SJSA1 (cell line): Measurements from ENCODE around the gene HAO1. TPM values are rescaled to one million over a fixed set of nuclear protein-coding genes. Genes with fewer than 3 reads are reported as not detected.
"Not testable (repeated sequence)": the region's sequence is repeated elsewhere in the genome, so short reads cannot be mapped to it uniquely, and the experiment has no call there.

Source experiments
- DNase-seq, 2 experiments: peaks; one replicate each; pipeline ENCODE4 v3.0.0-alpha.2; 2015 to 2020; ENCODE audit warnings: low spot score in 2 of 2, low read depth in 1 of 2
- H3K27ac ChIP-seq: fragments of 250-450 bp; sonication (Bioruptor Pico); 2 replicates; pipeline ENCODE4 v1.5.1; 2020; ENCODE audit warnings: mild to moderate bottlenecking, moderate library complexity
- H3K27me3 ChIP-seq: fragments of 250-450 bp; sonication (Bioruptor Pico); replicated peaks from 2 replicates; pipeline ENCODE4 v1.5.1; 2020; ENCODE audit warnings: mild to moderate bottlenecking, moderate library complexity
- H3K36me3 ChIP-seq: fragments of 250-450 bp; sonication (Bioruptor Pico); 2 replicates; pipeline ENCODE4 v1.5.1; 2020; ENCODE audit warnings: mild to moderate bottlenecking
- H3K4me1 ChIP-seq: fragments of 250-450 bp; sonication (Bioruptor Pico); replicated peaks from 2 replicates; pipeline ENCODE4 v1.6.1; 2021; ENCODE audit warnings: mild to moderate bottlenecking
- H3K4me3 ChIP-seq: fragments of 250-450 bp; sonication (Bioruptor Pico); 2 replicates; pipeline ENCODE4 v1.5.1; 2020; ENCODE audit warnings: mild to moderate bottlenecking
- H3K9me3 ChIP-seq: fragments of 250-450 bp; sonication (Bioruptor Pico); replicated peaks from 2 replicates; pipeline ENCODE4 v1.5.1; 2020; ENCODE audit warnings: mild to moderate bottlenecking
- total RNA-seq: library from RNA; depleted of rRNA; stranded (reverse); fragments of >200 nt; shearing (Covaris generic); gene quantifications from 2 replicates; pipeline ENCODE4 v1.2.3, GENCODE V29; 2014

The HAO1 gene
- total RNA-seq, 1 experiment from 2014 or later: not detected

DNA sequence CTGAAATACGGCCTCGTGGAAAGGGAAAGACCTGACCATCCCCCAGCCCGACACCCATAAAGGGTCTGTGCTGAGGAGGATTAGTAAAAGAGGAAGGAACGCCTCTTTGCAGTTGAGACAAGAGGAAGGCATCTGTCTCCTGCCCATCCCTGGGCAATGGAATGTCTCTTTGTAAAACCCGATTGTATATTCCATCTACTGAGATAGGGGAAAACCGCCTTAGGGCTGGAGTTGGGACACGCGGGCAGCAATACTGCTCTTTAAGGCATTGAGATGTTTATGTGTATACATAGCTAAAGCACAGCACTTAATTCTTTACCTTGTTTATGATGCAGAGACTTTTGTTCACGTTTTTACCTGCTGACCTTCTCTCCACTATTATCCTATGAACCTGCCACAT is 16.3 kb upstream of the HAO1 start:
- not testable (repeated sequence) for H3K9me3 ChIP-seq

DNA sequence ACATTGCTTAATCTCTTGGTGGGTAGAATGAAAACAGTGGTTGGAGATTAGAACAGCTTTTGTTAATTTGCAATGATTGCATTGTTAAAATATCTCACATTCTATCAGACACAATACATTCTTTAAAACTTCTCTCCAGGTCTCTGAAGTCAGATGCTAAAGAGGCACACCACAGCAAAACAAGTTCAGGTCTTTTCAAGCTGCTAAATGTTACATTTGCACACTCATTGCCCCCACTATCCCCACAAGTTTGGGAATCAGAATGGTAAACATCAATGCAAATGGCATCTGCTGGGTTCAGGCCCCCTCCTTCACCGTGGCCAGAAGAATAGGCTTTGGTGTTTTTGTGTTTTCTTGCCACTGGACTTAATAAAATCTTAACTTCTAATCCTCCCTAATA is 10.1 kb upstream of the HAO1 start:
- H3K9me3 ChIP-seq: no peaks in the 10 kb centered on the region; the same call in 1 of the 2 replicates
- DNase-seq: no peak

More for the DNA sequence above, 16.3 kb upstream of the HAO1 start:
- H3K27ac ChIP-seq, H3K36me3 ChIP-seq, H3K27me3 ChIP-seq, DNase-seq, H3K4me1 ChIP-seq, H3K4me3 ChIP-seq: not testable (repeated sequence)

DNA sequence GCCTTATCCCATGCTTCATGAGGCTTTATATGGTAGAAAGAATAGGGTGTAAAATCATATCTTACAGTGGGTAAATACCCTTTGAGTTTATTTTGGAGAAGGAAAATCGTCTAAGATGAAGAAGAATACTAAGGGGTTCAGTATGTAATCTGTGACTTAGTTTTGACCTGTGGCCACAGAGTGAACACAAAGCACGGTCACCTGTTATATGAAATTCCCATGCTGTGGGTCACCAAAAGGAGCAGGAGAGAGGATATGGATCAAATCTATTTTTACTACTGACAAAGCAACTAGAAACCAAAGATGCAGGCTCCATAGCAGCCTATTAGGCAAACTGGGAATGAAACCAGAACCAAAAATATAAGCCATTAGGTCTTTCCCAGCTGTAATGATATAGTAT is 3.6 kb upstream of the HAO1 start:
- no peaks in the 10 kb centered on the region; the same call in 1 of the 2 replicates for H3K9me3 ChIP-seq
- no peaks in the 10 kb centered on the region for H3K36me3 ChIP-seq
- no peak for DNase-seq
- no peak overlapping the region for H3K4me3 ChIP-seq
- no peaks in the 10 kb centered on the region for H3K4me1 ChIP-seq
- H3K27me3 ChIP-seq: no peaks in the 10 kb centered on the region
- no peak overlapping the region for H3K27ac ChIP-seq

More for the DNA sequence above, 10.1 kb upstream of the HAO1 start:
- H3K4me3 ChIP-seq: no peak overlapping the region
- H3K36me3 ChIP-seq: no peaks in the 10 kb centered on the region
- H3K27me3 ChIP-seq: no peaks in the 10 kb centered on the region
- H3K4me1 ChIP-seq: no peaks in the 10 kb centered on the region
- no peak overlapping the region for H3K27ac ChIP-seq

DNA sequence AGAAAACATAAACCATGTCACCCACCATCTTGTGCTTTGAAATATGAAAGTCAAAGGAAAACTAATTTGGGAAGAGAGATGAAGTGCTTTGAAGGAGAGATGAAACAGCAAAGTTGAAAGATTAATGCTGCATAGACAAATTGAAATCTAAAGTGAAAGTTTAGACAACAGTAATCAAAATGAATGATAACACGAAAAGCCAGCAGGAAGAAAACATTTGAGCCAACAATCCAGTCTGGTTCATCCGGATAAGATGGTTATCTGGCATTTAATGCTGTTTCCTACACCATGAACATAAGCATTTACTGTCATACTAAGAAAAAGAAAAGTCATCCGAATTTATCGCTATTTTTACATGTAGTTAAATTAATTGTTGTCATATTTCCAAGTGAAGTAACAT is 595 bp downstream of the HAO1 start:
- no peak for DNase-seq
- Histone ChIP-seq H3K36me3 (no peaks in the 10 kb centered on the region), H3K27ac (no peak overlapping the region), H3K9me3 (no peaks in the 10 kb centered on the region), H3K27me3 (no peaks in the 10 kb centered on the region), H3K4me3 (no peak overlapping the region), H3K4me1 (no peaks in the 10 kb centered on the region)

DNA sequence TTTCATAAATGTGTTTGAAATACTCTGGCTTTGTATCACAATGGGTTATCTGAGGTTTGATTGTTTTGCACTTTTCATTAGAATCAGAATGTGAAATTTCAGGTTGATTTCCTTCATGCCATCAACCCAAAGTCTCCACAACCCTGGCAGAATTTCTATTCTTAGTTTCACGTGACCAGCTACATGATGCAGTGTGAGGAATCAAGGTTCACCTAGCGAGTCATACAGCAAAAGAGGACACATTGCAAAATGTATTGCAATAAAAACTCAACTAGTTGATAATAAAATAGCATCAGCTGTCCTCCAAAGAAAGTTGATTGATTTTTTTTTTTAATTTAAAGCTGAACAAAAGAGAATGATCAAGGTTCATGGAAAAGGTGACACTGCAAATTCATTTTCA is 2.2 kb downstream of the HAO1 start:
- H3K36me3 ChIP-seq: no peaks in the 10 kb centered on the region
- H3K4me1 ChIP-seq: no peaks in the 10 kb centered on the region
- no peaks in the 10 kb centered on the region for H3K9me3 ChIP-seq
- no peaks in the 10 kb centered on the region for H3K27me3 ChIP-seq
- H3K27ac ChIP-seq: no peak overlapping the region
- DNase-seq: no peak
- no peak overlapping the region for H3K4me3 ChIP-seq

DNA sequence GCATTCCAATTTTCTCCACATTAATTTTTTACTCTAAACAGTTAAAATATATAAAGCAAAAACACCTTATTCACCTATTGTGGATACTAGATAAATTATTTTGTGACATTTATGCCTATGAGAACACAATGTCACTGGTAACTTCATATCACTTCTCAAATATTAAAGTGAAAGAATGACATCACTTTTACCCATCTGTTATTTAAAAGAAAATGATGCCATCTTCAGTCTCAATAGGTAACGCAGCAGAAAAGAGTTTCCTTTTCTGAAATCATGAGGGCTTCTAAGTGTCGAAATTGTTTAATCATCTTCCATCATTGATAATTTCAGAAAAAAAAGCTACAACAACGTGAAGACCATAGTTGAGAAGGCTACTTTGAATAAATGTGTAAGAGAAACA is 2.9 kb downstream of the HAO1 start:
- Histone ChIP-seq H3K4me3 (no peak overlapping the region), H3K9me3 (no peaks in the 10 kb centered on the region), H3K4me1 (no peaks in the 10 kb centered on the region), H3K36me3 (no peaks in the 10 kb centered on the region), H3K27me3 (no peaks in the 10 kb centered on the region), H3K27ac (no peak overlapping the region)
- DNase-seq: no peak

DNA sequence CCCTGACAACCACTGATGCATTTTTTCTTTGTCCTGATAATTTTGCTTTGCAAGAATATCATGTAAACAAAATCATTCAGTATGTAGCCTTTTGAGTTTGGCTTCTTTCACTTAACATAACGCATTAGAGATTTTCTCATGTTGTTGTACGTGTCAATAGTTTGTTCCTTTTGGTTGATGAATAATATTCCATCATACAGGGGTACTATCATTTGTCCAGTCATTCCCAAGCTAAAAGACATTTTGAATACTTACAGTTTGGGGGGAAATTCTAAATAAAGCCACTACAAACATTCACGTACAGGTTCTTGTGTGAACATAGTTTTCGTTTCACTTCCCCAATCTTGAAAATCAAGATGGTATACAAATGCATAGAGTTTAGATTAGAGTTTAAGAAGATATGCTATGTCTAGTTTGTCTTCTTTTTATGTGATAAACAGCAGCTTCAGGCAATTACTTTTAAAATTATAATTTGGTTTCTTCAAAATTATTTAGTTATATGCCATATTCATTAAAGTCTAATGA is 5.2 kb downstream of the HAO1 start:
- Histone ChIP-seq H3K9me3 (no peaks in the 10 kb centered on the region), H3K4me1 (no peaks in the 10 kb centered on the region), H3K36me3 (no peaks in the 10 kb centered on the region), H3K4me3 (no peak overlapping the region), H3K27me3 (no peaks in the 10 kb centered on the region), H3K27ac (no peak overlapping the region)
- DNase-seq: no peak

DNA sequence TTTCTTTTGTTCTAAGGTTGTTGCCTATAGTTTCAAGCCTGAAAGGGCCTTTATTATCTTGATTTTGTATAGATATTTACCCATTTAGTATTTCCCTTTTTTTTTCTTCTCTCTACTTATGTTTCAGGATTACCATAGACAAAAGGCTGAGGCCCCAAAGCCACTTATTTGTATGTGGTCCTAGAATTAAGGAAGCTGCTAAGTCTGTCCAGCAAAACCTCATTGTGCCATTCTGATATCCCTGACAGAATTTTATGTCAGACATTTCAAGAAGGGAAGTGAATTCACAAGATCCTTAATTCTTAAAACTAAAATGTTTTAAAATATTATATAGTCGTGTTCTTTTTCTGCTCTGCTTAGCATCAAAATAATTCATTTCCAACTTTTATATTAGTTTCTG is 6.9 kb downstream of the HAO1 start:
- no peaks in the 10 kb centered on the region for H3K4me1 ChIP-seq
- DNase-seq: no peak
- H3K36me3 ChIP-seq: no peaks in the 10 kb centered on the region
- no peaks in the 10 kb centered on the region for H3K27me3 ChIP-seq
- H3K4me3 ChIP-seq: no peak overlapping the region
- H3K9me3 ChIP-seq: no peaks in the 10 kb centered on the region
- no peak overlapping the region for H3K27ac ChIP-seq

DNA sequence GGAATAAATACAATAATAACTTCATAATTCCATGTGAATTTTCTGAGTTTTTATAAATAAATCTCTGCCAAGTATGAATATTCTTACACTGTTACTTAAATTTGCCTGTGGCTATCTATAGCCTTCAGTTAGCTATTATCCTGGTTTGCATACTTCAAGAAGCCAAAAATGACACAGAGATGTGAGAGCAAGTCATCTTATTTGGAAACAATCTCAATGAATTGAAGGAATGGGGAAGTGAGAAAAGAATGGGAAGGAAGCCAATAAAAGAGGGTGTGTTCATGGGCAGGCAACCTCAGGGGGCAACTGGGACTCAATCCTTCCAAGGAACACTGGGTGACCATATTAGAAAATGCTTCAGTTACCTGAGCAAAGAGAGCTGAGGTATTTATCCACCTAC is 9.9 kb downstream of the HAO1 start:
- Histone ChIP-seq H3K27me3 (no peaks in the 10 kb centered on the region), H3K4me3 (no peak overlapping the region), H3K4me1 (peaks cover under 1% of the 10 kb centered on the region), H3K36me3 (no peaks in the 10 kb centered on the region), H3K9me3 (no peaks in the 10 kb centered on the region), H3K27ac (no peak overlapping the region)
- no peak for DNase-seq

DNA sequence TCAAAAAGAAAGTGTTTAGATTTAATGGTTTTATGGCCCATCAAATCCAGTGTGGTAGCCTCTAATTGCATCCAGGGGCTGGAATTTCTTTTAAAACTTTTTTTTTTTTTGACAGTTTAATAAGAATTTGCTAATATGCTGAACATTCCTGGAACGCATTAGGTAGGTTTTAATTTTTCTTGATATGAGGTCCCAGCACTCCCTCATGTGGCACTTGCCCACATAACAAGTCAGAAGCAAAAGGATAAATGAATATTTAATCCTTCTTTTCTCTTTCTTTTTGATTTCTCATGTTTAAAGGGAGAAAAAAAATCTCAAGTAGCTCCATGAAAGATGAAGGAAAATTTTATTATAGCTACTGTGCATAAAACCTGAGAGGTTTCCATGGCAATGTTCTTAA is 13.5 kb downstream of the HAO1 start:
- peak in 1 of 2 experiments; percentile 16 for DNase-seq

DNA sequence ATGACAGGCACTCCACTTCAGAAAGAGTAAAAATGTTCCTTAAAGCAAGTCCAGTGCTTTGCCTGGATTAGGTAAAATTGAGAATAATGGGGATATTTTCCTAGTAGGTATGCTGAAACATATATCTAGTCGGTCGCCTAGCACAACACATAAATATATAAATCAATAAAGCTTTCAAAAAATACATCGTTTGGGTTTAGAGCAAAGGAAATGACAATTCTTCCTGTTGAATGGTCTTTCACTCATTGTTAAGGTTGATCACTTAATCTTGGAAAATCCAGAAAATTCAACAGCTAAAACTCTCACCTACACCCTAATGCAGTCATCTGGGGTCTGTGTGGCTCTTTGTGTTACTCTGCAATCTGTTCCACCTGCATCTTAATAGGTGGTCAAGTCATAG is 13.9 kb downstream of the HAO1 start:
- DNase-seq: no peak
- H3K4me3 ChIP-seq: no peak overlapping the region
- H3K9me3 ChIP-seq: no peaks in the 10 kb centered on the region
- H3K36me3 ChIP-seq: no peaks in the 10 kb centered on the region
- H3K27me3 ChIP-seq: no peaks in the 10 kb centered on the region
- peaks cover 12% of the 10 kb centered on the region for H3K4me1 ChIP-seq
- H3K27ac ChIP-seq: no peak overlapping the region

More for the DNA sequence above, 13.5 kb downstream of the HAO1 start:
- Histone ChIP-seq H3K9me3 (no peaks in the 10 kb centered on the region), H3K27me3 (no peaks in the 10 kb centered on the region), H3K4me3 (no peak overlapping the region), H3K36me3 (no peaks in the 10 kb centered on the region), H3K4me1 (peaks cover 12% of the 10 kb centered on the region), H3K27ac (no peak overlapping the region)

DNA sequence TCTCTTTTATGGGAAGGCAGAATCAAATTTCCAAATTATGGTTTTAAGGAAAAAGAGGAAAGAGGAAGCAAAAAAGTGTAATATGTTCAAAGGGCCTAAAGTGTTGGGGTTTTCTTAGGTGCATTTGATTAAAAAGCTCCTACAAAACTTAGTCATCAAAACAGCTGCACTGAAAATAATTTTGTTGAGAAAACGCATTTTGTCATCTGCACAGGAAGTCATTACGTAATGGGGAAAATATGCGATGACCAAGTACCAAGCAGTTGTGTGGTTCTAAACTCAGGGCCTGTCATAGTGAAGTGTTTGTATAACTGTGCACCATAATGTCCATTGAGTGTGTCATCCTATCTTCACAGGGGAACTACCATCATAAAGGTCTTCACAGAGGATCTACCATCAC is 15.6 kb downstream of the HAO1 start:
- peak in 1 of 2 experiments; percentile 64 for DNase-seq
- Histone ChIP-seq H3K27ac (peak overlapping the region; percentile 13; the same call in 1 of the 2 replicates), H3K27me3 (no peaks in the 10 kb centered on the region), H3K4me1 (peaks cover 12% of the 10 kb centered on the region), H3K4me3 (no peak overlapping the region), H3K9me3 (no peaks in the 10 kb centered on the region), H3K36me3 (no peaks in the 10 kb centered on the region)

DNA sequence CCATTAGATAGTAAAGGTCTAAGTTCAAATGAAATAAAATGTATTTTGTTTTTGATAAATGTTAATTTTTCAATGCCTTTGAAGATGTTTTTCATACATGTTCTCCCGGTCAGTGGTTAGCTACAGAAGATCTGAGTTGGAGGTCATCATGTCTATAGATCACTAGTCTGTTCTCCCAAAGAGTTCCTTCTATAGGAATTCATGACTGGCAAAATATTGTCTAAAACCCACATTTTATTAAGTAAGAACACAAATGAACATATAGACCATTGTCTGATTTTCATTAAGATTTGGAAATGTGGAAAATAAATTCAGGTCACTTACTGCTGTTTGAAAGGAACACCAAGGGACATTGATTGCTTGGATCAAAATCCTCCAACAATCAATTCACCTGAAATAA is 23.6 kb downstream of the HAO1 start:
- Histone ChIP-seq H3K36me3 (no peaks in the 10 kb centered on the region), H3K9me3 (no peaks in the 10 kb centered on the region), H3K27me3 (no peaks in the 10 kb centered on the region), H3K4me3 (no peak overlapping the region), H3K4me1 (no peaks in the 10 kb centered on the region), H3K27ac (no peak overlapping the region)
- no peak for DNase-seq

DNA sequence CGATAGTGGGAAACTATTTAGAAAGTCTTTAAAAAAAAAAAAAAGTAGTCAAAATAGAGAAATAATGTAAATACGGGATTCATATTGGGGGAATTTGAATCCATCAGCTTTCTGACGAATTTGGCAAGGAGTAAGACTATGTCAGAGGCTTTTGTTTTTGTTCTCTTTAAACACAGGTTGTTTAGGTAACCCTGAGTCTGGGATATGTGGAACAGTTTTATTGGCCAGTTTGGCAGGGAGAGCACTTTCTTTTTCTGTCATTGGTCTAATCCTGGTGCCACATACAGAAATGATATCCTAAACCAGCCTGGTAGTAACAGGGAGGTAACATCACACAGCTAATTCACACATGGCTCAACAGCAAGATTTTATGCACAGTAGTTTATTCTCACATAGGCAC is 27.7 kb downstream of the HAO1 start:
- H3K4me3 ChIP-seq: no peak overlapping the region
- no peaks in the 10 kb centered on the region for H3K27me3 ChIP-seq
- DNase-seq: no peak
- H3K27ac ChIP-seq: no peak overlapping the region
- no peaks in the 10 kb centered on the region for H3K9me3 ChIP-seq
- no peaks in the 10 kb centered on the region for H3K4me1 ChIP-seq
- no peaks in the 10 kb centered on the region for H3K36me3 ChIP-seq

DNA sequence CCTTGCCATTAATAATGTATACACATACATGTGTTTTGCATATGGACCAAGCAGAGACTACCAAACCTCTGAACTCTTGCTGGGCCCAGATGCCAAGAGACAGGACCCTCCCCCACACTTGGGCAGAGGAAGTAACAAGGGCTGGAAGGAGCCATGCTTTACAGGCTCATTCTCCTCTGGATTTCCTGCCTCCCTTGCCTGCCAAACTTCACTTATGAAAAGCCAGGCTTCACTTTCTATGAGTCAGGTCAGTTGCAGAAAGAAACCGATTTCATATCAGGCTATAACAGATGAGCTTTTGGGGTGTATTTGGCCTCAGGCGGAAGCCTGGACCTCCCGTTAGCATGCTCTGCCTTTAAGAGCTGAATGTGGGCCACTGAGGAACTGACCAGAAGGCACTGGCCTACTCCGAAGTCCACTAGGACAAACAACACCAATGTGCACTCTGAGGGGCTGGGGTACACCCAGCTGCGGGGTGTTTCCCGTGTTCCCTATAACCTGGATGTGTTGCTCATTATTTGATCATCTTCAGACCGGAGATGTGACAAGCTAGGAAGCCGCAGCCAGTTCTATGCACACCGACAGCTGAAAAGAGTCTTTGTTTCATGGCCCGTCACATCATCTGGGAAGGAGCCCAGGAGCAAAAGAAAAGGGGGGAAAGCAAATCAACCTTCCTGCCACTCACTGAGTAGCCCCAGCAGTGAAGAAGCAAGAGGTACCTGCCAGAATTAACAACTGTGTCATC is 28.5 kb downstream of the HAO1 start:
- no peaks in the 10 kb centered on the region for H3K36me3 ChIP-seq
- no peak overlapping the region for H3K4me3 ChIP-seq
- H3K4me1 ChIP-seq: no peaks in the 10 kb centered on the region
- no peaks in the 10 kb centered on the region for H3K9me3 ChIP-seq
- no peaks in the 10 kb centered on the region for H3K27me3 ChIP-seq
- H3K27ac ChIP-seq: no peak overlapping the region
- no peak for DNase-seq
